ENCODE results near the gene MED20.
A peak's percentile ranks its signal among the peaks of the same experiment; 100 is the strongest.

Gene MED20

DNA sequence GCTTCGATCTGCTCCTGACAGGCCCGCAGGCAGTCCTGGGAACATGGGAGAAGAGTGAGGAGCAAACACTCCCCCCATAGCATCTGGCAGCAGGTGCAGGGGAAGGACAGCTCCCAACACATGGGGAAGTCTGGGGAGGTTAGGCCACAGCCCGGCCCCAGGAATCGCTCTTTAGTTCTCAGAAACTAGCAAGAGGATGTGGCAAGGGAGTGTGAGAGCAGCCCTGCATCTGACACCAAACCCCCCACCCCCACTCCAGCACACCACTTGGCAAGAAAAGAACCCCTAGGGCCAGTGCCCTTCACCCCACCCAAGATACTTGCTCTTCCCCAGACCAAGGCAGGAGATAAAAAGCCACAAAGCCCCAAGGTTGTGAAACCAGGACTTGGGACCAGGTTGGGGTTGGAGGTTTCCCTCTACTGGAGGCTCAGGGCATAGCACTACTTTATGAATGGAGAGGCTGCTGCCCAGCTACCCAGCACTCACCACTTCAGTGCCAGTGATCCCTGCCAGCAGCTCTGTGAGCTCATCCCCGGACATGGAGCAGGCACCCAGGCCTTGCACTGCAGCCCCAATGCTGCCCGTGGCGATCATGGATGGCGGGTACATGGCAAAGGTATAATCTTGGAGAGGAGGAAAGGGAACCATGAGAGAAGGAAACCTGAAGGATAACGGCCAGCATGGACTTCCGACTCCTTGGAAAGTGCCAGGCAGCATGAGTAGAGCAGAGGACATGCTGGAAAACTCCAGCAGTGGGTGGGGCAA lies 15.3 kb upstream of the MED20 start:
- peaks cover 42 to 65% of the 10 kb centered on the region in 2 donors for H3K36me3 Mint-ChIP-seq
- H3K4me1 Mint-ChIP-seq, result peaks cover 60 to 88% of the 10 kb centered on the region in 2 donors
- peak; percentile 69 for DNase-seq

GRCh38 chr6:41935685-41936072 lies 14.7 kb upstream of the MED20 start:
- Mint-ChIP-seq H3K27ac (peak overlapping the region; percentile 95), H3K4me3 (peak overlapping the region in 1 of 2 donors; percentile 72), H3K27me3 (no peaks in the 10 kb centered on the region), H3K9me3 (no peaks in the 10 kb centered on the region), H3K4me1 (peaks cover 60 to 93% of the 10 kb centered on the region in 2 donors), H3K36me3 (peaks cover 44 to 67% of the 10 kb centered on the region in 2 donors)
- DNase-seq, result no peak
- peak; percentile 11 to 20 for ATAC-seq (replicated peaks)

More for the DNA sequence above, 15.3 kb upstream of the MED20 start:
- peak; percentile 83 to 84 for ATAC-seq (replicated peaks)
- H3K27me3 Mint-ChIP-seq, result no peaks in the 10 kb centered on the region
- peak overlapping the region; percentile 72 to 81 for H3K4me3 Mint-ChIP-seq
- no peaks in the 10 kb centered on the region for H3K9me3 Mint-ChIP-seq
- H3K27ac Mint-ChIP-seq, result peak overlapping the region; percentile 95

- peaks cover 39 to 62% of the 10 kb centered on the region in 2 donors for H3K36me3 Mint-ChIP-seq
- peaks cover 57 to 89% of the 10 kb centered on the region in 2 donors for H3K4me1 Mint-ChIP-seq
- no peak for DNase-seq
- no peak for ATAC-seq (replicated peaks)
- no peaks in the 10 kb centered on the region for H3K27me3 Mint-ChIP-seq
- peak overlapping the region; percentile 95 for H3K27ac Mint-ChIP-seq
- H3K9me3 Mint-ChIP-seq, result no peaks in the 10 kb centered on the region
- no peak overlapping the region for H3K4me3 Mint-ChIP-seq
Observed at GRCh38 chr6:41935193-41935574, 14.2 kb upstream of the MED20 start.

DNA sequence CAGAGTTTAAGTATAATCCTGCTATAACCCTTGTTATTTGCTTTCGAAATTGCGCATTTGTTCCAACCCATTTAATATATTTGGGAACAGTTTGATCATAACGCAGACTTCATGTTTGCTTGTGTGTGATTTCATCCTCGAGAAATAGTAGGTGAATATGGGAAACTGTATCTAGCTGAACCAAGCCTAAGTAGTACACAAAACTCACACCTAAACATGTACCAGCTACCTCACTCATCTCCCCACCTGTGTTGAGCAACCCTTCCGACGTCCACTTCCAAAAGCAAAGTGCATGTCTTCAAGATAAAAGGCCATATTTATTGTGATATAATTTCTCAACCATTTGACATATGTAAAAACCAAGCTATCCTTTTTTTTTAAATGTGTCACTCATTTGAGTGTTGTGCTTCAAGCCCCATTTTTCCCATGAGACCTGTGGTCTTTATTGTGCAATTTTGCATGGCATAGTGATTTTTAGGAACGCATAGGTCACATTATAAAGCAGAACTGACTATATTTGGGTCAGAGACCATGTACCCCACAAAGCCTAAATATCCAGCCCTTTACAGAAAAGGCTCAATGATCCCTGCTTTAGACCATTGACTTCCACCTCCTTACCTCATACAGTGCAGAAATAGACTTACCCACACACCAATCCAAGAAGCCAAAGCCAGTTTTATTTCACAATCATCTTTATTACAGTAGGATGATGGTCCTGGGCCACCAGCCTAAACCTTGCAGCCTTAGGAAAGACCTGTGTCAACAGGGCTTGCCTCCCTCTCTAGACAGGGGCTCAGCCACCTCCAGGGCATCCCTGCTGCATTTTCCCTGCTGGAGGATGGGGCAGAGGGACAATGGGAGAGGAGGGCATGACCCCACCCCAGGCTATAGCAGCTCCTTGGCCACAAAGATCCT lies 13.6 kb upstream of the MED20 start:
- Mint-ChIP-seq H3K9me3 (no peaks in the 10 kb centered on the region), H3K4me1 (peaks cover 52 to 82% of the 10 kb centered on the region in 2 donors), H3K27ac (peak overlapping the region; percentile 66), H3K36me3 (peaks cover 38 to 56% of the 10 kb centered on the region in 2 donors), H3K27me3 (no peaks in the 10 kb centered on the region), H3K4me3 (peak overlapping the region in 1 of 2 donors; percentile 31)
- ATAC-seq (replicated peaks) (peak; percentile 8 to 11), DNase-seq (no peak)

- ATAC-seq (replicated peaks), result no peak
- Mint-ChIP-seq H3K4me1 (peaks cover 36 to 61% of the 10 kb centered on the region in 2 donors), H3K36me3 (peaks cover 31 to 54% of the 10 kb centered on the region in 2 donors), H3K27me3 (no peaks in the 10 kb centered on the region), H3K9me3 (no peaks in the 10 kb centered on the region), H3K4me3 (no peak overlapping the region), H3K27ac (peak overlapping the region; percentile 21)
- DNase-seq, result no peak
Observed at GRCh38 chr6:41932378-41932777, 11.4 kb upstream of the MED20 start.

DNA sequence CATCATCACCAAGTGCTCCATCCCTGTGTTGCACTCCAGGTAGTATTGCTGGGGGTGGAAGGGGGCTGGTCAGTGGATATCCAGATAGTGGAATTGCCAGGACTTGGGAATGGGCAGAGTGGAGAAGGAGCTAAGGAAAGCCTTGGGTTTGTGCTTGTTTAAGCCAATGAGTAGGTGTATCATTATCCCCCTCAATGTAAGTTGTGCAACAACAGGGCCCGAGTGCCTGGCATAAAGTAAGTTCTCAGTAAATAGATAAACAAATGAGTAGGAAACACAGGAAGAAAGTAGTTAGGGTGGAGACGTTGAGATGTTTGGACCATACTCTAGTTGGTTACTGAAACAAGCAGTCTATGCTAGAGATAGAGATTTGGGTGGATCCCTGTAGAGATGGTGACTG lies 10.9 kb upstream of the MED20 start:
- no peaks in the 10 kb centered on the region for H3K9me3 Mint-ChIP-seq
- DNase-seq (no peak), ATAC-seq (replicated peaks) (no peak)
- H3K27me3 Mint-ChIP-seq, result no peaks in the 10 kb centered on the region
- peak overlapping the region; percentile 1 for H3K27ac Mint-ChIP-seq
- H3K4me1 Mint-ChIP-seq, result peaks cover 31 to 55% of the 10 kb centered on the region in 2 donors
- peaks cover 27 to 58% of the 10 kb centered on the region in 2 donors for H3K36me3 Mint-ChIP-seq
- no peak overlapping the region for H3K4me3 Mint-ChIP-seq

DNA sequence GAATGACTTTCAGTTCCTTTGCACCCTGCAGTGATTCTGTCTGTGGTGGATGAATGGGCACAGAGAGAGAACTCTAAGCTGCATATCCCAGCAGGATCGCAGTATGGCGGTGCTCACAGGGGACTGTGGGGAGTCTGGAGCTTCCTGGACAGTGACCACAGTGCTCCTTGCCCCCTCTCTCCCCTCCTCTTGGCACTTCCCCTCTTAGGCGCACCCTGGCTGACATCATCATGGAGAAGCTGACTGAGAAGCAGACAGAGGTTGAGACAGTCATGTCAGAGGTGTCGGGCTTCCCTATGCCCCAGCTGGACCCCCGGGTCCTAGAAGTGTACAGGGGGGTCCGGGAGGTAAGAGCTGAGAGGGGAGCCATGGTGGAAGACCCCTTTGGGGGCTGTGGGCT lies 9.0 kb upstream of the MED20 start:
- no peaks in the 10 kb centered on the region for H3K9me3 Mint-ChIP-seq
- ATAC-seq (replicated peaks) (no peak), DNase-seq (no peak)
- peaks cover 19 to 42% of the 10 kb centered on the region in 2 donors for H3K4me1 Mint-ChIP-seq
- no peak overlapping the region for H3K4me3 Mint-ChIP-seq
- H3K36me3 Mint-ChIP-seq, result peaks cover 27 to 54% of the 10 kb centered on the region in 2 donors
- no peaks in the 10 kb centered on the region for H3K27me3 Mint-ChIP-seq
- H3K27ac Mint-ChIP-seq, result no peak overlapping the region

- no peak overlapping the region for H3K4me3 Mint-ChIP-seq
- no peaks in the 10 kb centered on the region for H3K9me3 Mint-ChIP-seq
- H3K27me3 Mint-ChIP-seq, result no peaks in the 10 kb centered on the region
- ATAC-seq (replicated peaks) (no peak), DNase-seq (no peak)
- peaks cover 35 to 58% of the 10 kb centered on the region in 2 donors for H3K36me3 Mint-ChIP-seq
- peak overlapping the region; percentile 51 for H3K27ac Mint-ChIP-seq
- H3K4me1 Mint-ChIP-seq, result peaks cover 26 to 48% of the 10 kb centered on the region in 2 donors
Observed at GRCh38 chr6:41927253-41927652, 6.3 kb upstream of the MED20 start.

GRCh38 chr6:41922154-41922553 lies 1.2 kb upstream of the MED20 start:
- Mint-ChIP-seq H3K27ac (peak overlapping the region; percentile 99), H3K36me3 (peaks cover 23 to 38% of the 10 kb centered on the region in 2 donors), H3K4me1 (peaks cover 32 to 50% of the 10 kb centered on the region in 2 donors), H3K27me3 (no peaks in the 10 kb centered on the region), H3K4me3 (peak overlapping the region; percentile 96 to 98), H3K9me3 (no peaks in the 10 kb centered on the region)
- ATAC-seq (replicated peaks) (no peak), DNase-seq (no peak)

GRCh38 chr6:41921712-41921998 lies 716 bp upstream of the MED20 start:
- H3K4me3 Mint-ChIP-seq, result peak overlapping the region; percentile 96 to 98
- H3K9me3 Mint-ChIP-seq, result no peaks in the 10 kb centered on the region
- peaks cover 32 to 50% of the 10 kb centered on the region in 2 donors for H3K4me1 Mint-ChIP-seq
- DNase-seq, result no peak
- peaks cover 24 to 38% of the 10 kb centered on the region in 2 donors for H3K36me3 Mint-ChIP-seq
- H3K27ac Mint-ChIP-seq, result peak overlapping the region; percentile 99
- H3K27me3 Mint-ChIP-seq, result no peaks in the 10 kb centered on the region
- peak; percentile 11 to 30 for ATAC-seq (replicated peaks)

DNA sequence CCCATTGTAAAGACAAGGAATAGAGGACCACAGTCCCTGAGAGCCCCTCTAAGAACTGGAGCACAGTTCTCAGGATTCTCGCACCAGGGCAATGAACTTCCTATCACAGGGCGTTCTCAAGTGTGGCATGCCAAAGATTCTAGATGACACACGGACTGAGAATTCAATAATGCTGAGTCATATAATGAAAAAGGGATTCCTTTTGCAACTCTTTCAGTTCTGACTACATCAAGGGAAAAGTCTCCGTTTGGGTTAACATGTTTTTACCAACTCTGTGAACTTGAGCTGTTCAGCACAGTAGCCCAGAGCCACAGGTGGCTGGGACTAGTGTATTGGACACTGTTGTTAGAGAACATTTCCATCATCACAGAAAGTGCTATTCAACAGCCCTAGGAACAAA lies 3.4 kb downstream of the MED20 start:
- no peak for ATAC-seq (replicated peaks)
- DNase-seq, result no peak
- H3K27me3 Mint-ChIP-seq, result no peaks in the 10 kb centered on the region
- no peak overlapping the region for H3K27ac Mint-ChIP-seq
- peaks cover 17 to 36% of the 10 kb centered on the region in 2 donors for H3K4me1 Mint-ChIP-seq
- H3K9me3 Mint-ChIP-seq, result no peaks in the 10 kb centered on the region
- no peak overlapping the region for H3K4me3 Mint-ChIP-seq
- peaks cover 20 to 29% of the 10 kb centered on the region in 2 donors for H3K36me3 Mint-ChIP-seq

DNA sequence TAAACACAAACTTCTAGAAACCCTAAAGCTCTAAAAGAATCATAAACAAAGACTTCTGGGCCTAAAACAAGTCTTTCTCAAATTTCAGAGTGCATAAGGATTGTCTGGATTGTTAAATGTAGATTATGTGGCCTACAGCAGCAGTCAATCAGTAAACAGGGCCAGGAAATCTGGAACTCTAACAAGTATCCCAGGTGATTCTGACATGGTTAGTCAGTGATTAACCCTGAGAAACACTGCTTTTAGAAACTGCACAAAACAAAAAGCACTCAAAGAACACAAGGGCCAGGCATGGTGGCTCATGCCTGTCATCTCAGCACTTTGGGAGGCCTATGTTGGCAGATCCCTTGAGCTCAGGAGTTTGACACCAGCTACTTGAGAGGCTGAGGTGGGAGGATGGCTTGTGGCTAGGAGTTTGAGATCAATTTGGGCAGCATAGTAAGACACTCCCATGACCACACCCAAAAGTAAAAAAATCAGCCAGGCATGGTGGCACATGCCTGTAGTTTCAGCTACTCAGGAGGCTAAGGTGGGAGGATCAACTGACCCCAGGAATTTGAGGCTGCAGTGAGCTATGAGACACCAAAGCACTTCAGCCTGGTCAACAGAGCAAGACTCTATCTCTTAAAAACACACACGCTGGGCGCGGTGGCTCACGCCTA lies 5.9 kb downstream of the MED20 start:
- no peaks in the 10 kb centered on the region for H3K9me3 Mint-ChIP-seq
- H3K27me3 Mint-ChIP-seq, result no peaks in the 10 kb centered on the region
- no peak overlapping the region for H3K4me3 Mint-ChIP-seq
- peaks cover 11 to 23% of the 10 kb centered on the region in 2 donors for H3K4me1 Mint-ChIP-seq
- peak overlapping the region; percentile 67 for H3K27ac Mint-ChIP-seq
- DNase-seq (no peak), ATAC-seq (replicated peaks) (no peak)
- H3K36me3 Mint-ChIP-seq, result peaks cover 25 to 30% of the 10 kb centered on the region in 2 donors

GRCh38 chr6:41914343-41914742 lies 6.6 kb downstream of the MED20 start:
- no peak for ATAC-seq (replicated peaks)
- Mint-ChIP-seq H3K27me3 (no peaks in the 10 kb centered on the region), H3K36me3 (peaks cover 25 to 30% of the 10 kb centered on the region in 2 donors), H3K9me3 (no peaks in the 10 kb centered on the region), H3K4me1 (peaks cover 8 to 16% of the 10 kb centered on the region in 2 donors), H3K27ac (peak overlapping the region; percentile 31), H3K4me3 (no peak overlapping the region)
- DNase-seq, result no peak

- Mint-ChIP-seq H3K4me1 (peaks cover 5 to 11% of the 10 kb centered on the region in 2 donors), H3K36me3 (peaks cover 30 to 45% of the 10 kb centered on the region in 2 donors), H3K27me3 (no peaks in the 10 kb centered on the region), H3K4me3 (no peak overlapping the region), H3K9me3 (no peaks in the 10 kb centered on the region), H3K27ac (no peak overlapping the region)
- no peak for DNase-seq
- no peak for ATAC-seq (replicated peaks)
Observed at GRCh38 chr6:41909727-41910126, 11.2 kb downstream of the MED20 start.

All from stimulated activated naive B cell treated with anti-CD40 and anti-IgM and Interleukin-4, amounts not matched to agents 10 μg/mL and 1 μg/mL and 100 μg/mL, for 72 hours (primary cell).